Keratinocyte (primary cell): ENCODE results near the gene TMPRSS11D. TPM values are rescaled to one million over a fixed set of nuclear protein-coding genes. Genes with fewer than 3 reads are reported as not detected.
A peak's percentile ranks its signal among the peaks of the same experiment; 100 is the strongest.

Experiments used
- DNase-seq: peaks from one replicate; pipeline ENCODE4 v3.0.0-alpha.2; 2011; ENCODE audit warnings: low read depth, missing footprints, low spot score
- FAIRE-seq: peaks from 2 replicates; lab custom pipeline; 2011; peaks lifted over from hg19 to GRCh38; lab: Jason Lieb, UNC
- H2AFZ ChIP-seq: 2 replicates; pipeline ENCODE4 v1.6.0; 2012; ENCODE audit warnings: low read length, control low read depth, inconsistent platforms; ENCODE audit not compliant: control insufficient read depth
- H3K27ac ChIP-seq: 2 replicates; pipeline ENCODE4 v1.5.1; 2011; ENCODE audit warnings: low read length; ENCODE audit not compliant: control insufficient read depth, insufficient read depth
- H3K27me3 ChIP-seq: 3 replicates; pipeline ENCODE4 v1.6.0; 2011; ENCODE audit warnings: low read length; ENCODE audit not compliant: control insufficient read depth, insufficient read depth; ENCODE audit errors: extremely low read depth
- H3K36me3 ChIP-seq, 2 experiments: 2 replicates in 1 of 2; 3 replicates in 1 of 2; pipeline ENCODE4 v1.5.1; 2011; ENCODE audit warnings: low read length in 2 of 2, mild to moderate bottlenecking in 1 of 2; ENCODE audit not compliant: control insufficient read depth in 2 of 2, insufficient read depth in 2 of 2; ENCODE audit errors: extremely low read depth in 1 of 2
- H3K4me1 ChIP-seq: 3 replicates; pipeline ENCODE4 v1.5.1; 2011; ENCODE audit warnings: low read length; ENCODE audit not compliant: control insufficient read depth, insufficient read depth; ENCODE audit errors: extremely low read depth
- H3K4me2 ChIP-seq: 3 replicates; pipeline ENCODE4 v1.6.0; 2011; ENCODE audit warnings: low read depth, low read length; ENCODE audit not compliant: control insufficient read depth, insufficient read depth; ENCODE audit errors: extremely low read depth
- H3K4me3 ChIP-seq, 3 experiments: fragments of 200-600 bp in 1 of 3; sonication (generic) in 1 of 3; 2 replicates in 2 of 3; 3 replicates in 1 of 3; pipeline ENCODE4 v1.5.1; 2011 to 2016; ENCODE audit warnings: low read length in 3 of 3, mild to moderate bottlenecking in 3 of 3, control low read depth in 2 of 3, inconsistent platforms in 1 of 3, low read depth in 1 of 3, mixed read lengths in 1 of 3, mixed run types in 1 of 3, moderate library complexity in 1 of 3; ENCODE audit not compliant: control insufficient read depth in 2 of 3, insufficient read depth in 2 of 3; ENCODE audit errors: extremely low read depth in 1 of 3
- H3K79me2 ChIP-seq: 2 replicates; pipeline ENCODE4 v1.6.0; 2012; ENCODE audit warnings: low read length; ENCODE audit not compliant: control insufficient read depth, insufficient read depth
- H3K9ac ChIP-seq: 3 replicates; pipeline ENCODE4 v1.6.0; 2011; ENCODE audit warnings: low read length; ENCODE audit not compliant: control insufficient read depth, insufficient read depth; ENCODE audit errors: extremely low read depth
- H3K9me1 ChIP-seq: 3 replicates; pipeline ENCODE4 v1.6.0; 2011; ENCODE audit warnings: low read length; ENCODE audit not compliant: control insufficient read depth, insufficient read depth; ENCODE audit errors: extremely low read depth
- H3K9me3 ChIP-seq: 2 replicates; pipeline ENCODE4 v1.5.1; 2012; ENCODE audit warnings: low read depth, low read length; ENCODE audit not compliant: control insufficient read depth
- H4K20me1 ChIP-seq: 3 replicates; pipeline ENCODE4 v1.6.0; 2011; ENCODE audit warnings: low read length; ENCODE audit not compliant: control insufficient read depth, insufficient read depth; ENCODE audit errors: extremely low read depth
- CTCF ChIP-seq, 3 experiments: IDR thresholded peaks in 1 of 3; conservative IDR thresholded peaks in 1 of 3; optimal IDR thresholded peaks in 1 of 3; 2 replicates in 2 of 3; 3 replicates in 1 of 3; pipeline versions ENCODE3 to v1.5.1; 2011; ENCODE audit warnings: low read length in 3 of 3, mild to moderate bottlenecking in 3 of 3, moderate library complexity in 2 of 3, control low read depth in 1 of 3, inconsistent platforms in 1 of 3; ENCODE audit not compliant: insufficient read depth in 2 of 3; ENCODE audit errors: extremely low read depth in 1 of 3
- EZH2 ChIP-seq: IDR thresholded peaks from one replicate; pipeline ENCODE4 v1.6.1; 2012; ENCODE audit warnings: inconsistent platforms, mild to moderate bottlenecking, low read length, moderate library complexity
- dilution Hi-C: fragments of 300-500 bp; cut with MboI; formaldehyde crosslinking; loops from one replicate; pipeline ENCODE4 v1.7.0; 2020; ENCODE audit warnings: low sequenced_read_pairs; ENCODE audit not compliant: extremely low pct_ligation_motif_present
- polyA minus RNA-seq, 3 experiments: library from RNA; depleted of rRNA, polyadenylated mRNA; stranded (reverse); fragments of >200 nt; gene quantifications; 1 replicate in 1 of 3; 2 replicates in 1 of 3; 3 replicates in 1 of 3; pipeline ENCODE4 v1.2.3, GENCODE V29; 2011
- polyA plus RNA-seq, 5 experiments: library from polyadenylated mRNA; depleted of rRNA in 3 of 5; stranded (reverse) in 3 of 5; stranded (forward) in 1 of 5; unstranded in 1 of 5; fragments of >200 nt; gene quantifications; 1 replicate in 1 of 5; 2 replicates in 3 of 5; 3 replicates in 1 of 5; pipeline versions ENCODE4 v1.2.1 to v1.2.3, GENCODE V29; 2011 to 2012; ENCODE audit warnings: missing spikeins in 2 of 5, low read depth in 1 of 5, low replicate concordance in 1 of 5

The TMPRSS11D gene
- polyA plus RNA-seq (0.26 to 0.73 TPM (median 0.28 TPM) in 3 replicates), polyA minus RNA-seq (0.06 to 0.73 TPM in 2 of 3 replicates, not detected in the other)
- polyA plus RNA-seq (2011; ENCODE audit: low read depth) = not detected
- 0.12 and 0.45 TPM in 2 replicates for polyA plus RNA-seq (2011; cell fraction: cytosol; rRNA removed)
- polyA plus RNA-seq (2011; cell fraction: nucleus; rRNA removed) = 0.85 and 0.89 TPM in 2 replicates
- polyA plus RNA-seq (2012; ENCODE audit: low replicate concordance) = 0.23 and 0.32 TPM in 2 replicates
- polyA minus RNA-seq (2011; cell fraction: cytosol; rRNA and poly(A)+ RNA removed) = not detected
- 1.1 and 1.5 TPM in 2 replicates for polyA minus RNA-seq (2011; cell fraction: nucleus; rRNA and poly(A)+ RNA removed)

GRCh38 chr4:67883902-67884301 is at the start of gene TMPRSS11D:
TSS of gene TMPRSS11D (minus strand) at chr4:67884002. CDS start at chr4:67883933, 69 bp downstream.
- dilution Hi-C loops = no loop called here
- no peak for TF ChIP-seq CTCF (optimal IDR thresholded peaks at IDR 0.05 in 1 of 3, IDR thresholded peaks at IDR 0.05 in 1 of 3, conservative IDR thresholded peaks at IDR 0.05 in 1 of 3; ENCODE audit: extremely low read depth in 1 of 3, insufficient read depth in 2 of 3, low read length in 3 of 3)
- no peak for TF ChIP-seq EZH2
- Histone ChIP-seq H4K20me1 (no peaks in the 10 kb centered on the region), H3K9me1 (no peaks in the 10 kb centered on the region), H3K79me2 (no peaks in the 10 kb centered on the region), H3K9ac (no peak within 1 kb of the TSS), H3K36me3 (no peaks in the 10 kb centered on the region), H3K4me1 (peaks cover 42% of the 10 kb centered on the region), H2AFZ (peak within 1 kb of the TSS; percentile 76), H3K4me3 (no peak within 1 kb of the TSS), H3K27ac (peak within 1 kb of the TSS; percentile 73), H3K4me2 (no peak within 1 kb of the TSS), H3K9me3 (no peaks in the 10 kb centered on the region), H3K27me3 (no peaks in the 10 kb centered on the region)
- DNase-seq = no peak
- no peak for FAIRE-seq

GRCh38 chr4:67933038-67933437 is 49.2 kb upstream of the TMPRSS11D start:
- H4K20me1 ChIP-seq = no peaks in the 10 kb centered on the region
- H3K79me2 ChIP-seq = no peaks in the 10 kb centered on the region
- no peaks in the 10 kb centered on the region for H3K9me1 ChIP-seq
- H3K9me3 ChIP-seq = no peaks in the 10 kb centered on the region
- H3K4me2 ChIP-seq = no peak overlapping the region
- no peak overlapping the region for H3K9ac ChIP-seq
- no peak overlapping the region for H3K27ac ChIP-seq
- no peak for TF ChIP-seq CTCF (optimal IDR thresholded peaks at IDR 0.05 in 1 of 3, IDR thresholded peaks at IDR 0.05 in 1 of 3, conservative IDR thresholded peaks at IDR 0.05 in 1 of 3; ENCODE audit: extremely low read depth in 1 of 3, insufficient read depth in 2 of 3, low read length in 3 of 3)
- no peak for TF ChIP-seq EZH2
- DNase-seq = no peak
- peaks cover 24% of the 10 kb centered on the region for H3K4me1 ChIP-seq
- H3K36me3 ChIP-seq = no peaks in the 10 kb centered on the region
- dilution Hi-C loops = no loop called here
- no peaks in the 10 kb centered on the region for H3K27me3 ChIP-seq
- H3K4me3 ChIP-seq = no peak overlapping the region
- FAIRE-seq = no peak
- no peak overlapping the region for H2AFZ ChIP-seq
